Adrenal gland (tissue), 12 donors: ENCODE measurements around the gene ANKRD27. TPM values are rescaled to one million over a fixed set of nuclear protein-coding genes. Genes with fewer than 3 reads are reported as not detected.

Source experiments
- DNase-seq, 7 donors: peaks; one replicate each; pipeline ENCODE4 v3.0.0-alpha.2; 2019 to 2020
- H3K27ac ChIP-seq, 5 donors: fragments of 200-600 bp; sonication (generic) in 4 of 5; 1 replicate in 3 of 5; 2 replicates in 2 of 5; pipeline versions ENCODE4 v1.5.1 to v1.8.0; 2016 to 2020; ENCODE audit warnings: mild to moderate bottlenecking in 1 of 5
- H3K27me3 ChIP-seq: fragments of 200-600 bp; 2 replicates; pipeline ENCODE4 v1.8.0; 2021
- H3K36me3 ChIP-seq, 2 donors: fragments of 200-600 bp; replicated peaks in 1 of 2; 1 replicate in 1 of 2; 2 replicates in 1 of 2; pipeline versions ENCODE4 v1.5.1 to v1.8.0; 2018 to 2022
- H3K4me1 ChIP-seq, 2 donors: fragments of 200-600 bp; replicated peaks in 1 of 2; 1 replicate in 1 of 2; 2 replicates in 1 of 2; pipeline versions ENCODE4 v1.5.1 to v1.8.0; 2018 to 2021
- H3K4me3 ChIP-seq, 4 donors: fragments of 200-600 bp; sonication (generic) in 3 of 4; one replicate each; pipeline ENCODE4 v1.5.1; 2016 to 2018
- H3K9me3 ChIP-seq, 3 donors: fragments of 200-600 bp; sonication (generic) in 1 of 3; replicated peaks in 1 of 3; 1 replicate in 2 of 3; 2 replicates in 1 of 3; pipeline versions ENCODE4 v1.5.1 to v1.8.0; 2016 to 2021
- CTCF ChIP-seq, 6 experiments: fragments of 450-650 bp in 4 of 6; fragments of 200-600 bp in 2 of 6; sonication (generic) in 1 of 6; IDR thresholded peaks; 1 replicate in 5 of 6; 2 replicates in 1 of 6; pipeline versions ENCODE4 v1.5.1 to v1.8.0; 2016 to 2021; ENCODE audit warnings: antibody characterized with exemption in 6 of 6, mild to moderate bottlenecking in 2 of 6, moderate library complexity in 1 of 6
- POLR2A ChIP-seq, 2 donors: fragments of 450-650 bp; IDR thresholded peaks; one replicate each; pipeline ENCODE4 v1.6.1; 2017; ENCODE audit warnings: antibody characterized with exemption in 2 of 2, mild to moderate bottlenecking in 2 of 2, moderate library complexity in 1 of 2
- WGBS, 4 donors: extraction: QIAGEN DNeasy Blood & Tissue Kit in 2 of 4; methylation state at CpG; one replicate each; pipeline versions ENCODE4 v1.1.5 to v1.1.7; 2013 to 2017; 5-methylcytosine and 5-hydroxymethylcytosine counted together
- intact Hi-C, 2 donors: fragments of 100-400 bp; cut with DNase I; formaldehyde crosslinking; loops; one replicate each; pipeline versions ENCODE4 v1.14.1 to v1.15.0; 2022 to 2023
- polyA plus RNA-seq, 3 donors: library from polyadenylated mRNA; stranded (reverse); fragments of 200-250 nt in 2 of 3; fragments of 350-450 nt in 1 of 3; fragmentation: Illumina TruSeq in 1 of 3; extraction: RNeasy Lipid Tissue Mini Kit (QIAGEN cat#74804) in 1 of 3; gene quantifications; one replicate each; pipeline ENCODE4 v1.2.3, GENCODE V29; 2013 to 2014
- total RNA-seq, 9 donors: library from RNA; depleted of rRNA in 4 of 9; stranded (reverse); fragments of >200 nt in 4 of 9; fragments of 120-200 nt in 1 of 9; fragmentation: NEBNext Ultra II Directional in 1 of 9; extraction: Animal tissue kit (Norgen Biotek cat#: 25700) in 1 of 9; gene quantifications; one replicate each; pipeline versions ENCODE4 v1.1.0 to v1.2.4, GENCODE V29; 2013 to 2023
- donor health status: healthy with polysubstance abuse.
- donor health status: Bipolar disorder and iron deficiency.
- donor health status: DM: yes; HTN: yes; CAD: no.
- donor health status: DM: no; HTN: no; CAD: no.
- donor health status: DM: no; HTN: no; CAD: no.
- donor health status: DM: yes; HTN: yes; CAD: no.

The ANKRD27 gene
- total and polyA plus RNA-seq, 12 donors, result 7.2 to 25.3 (median 18.2) TPM

DNA sequence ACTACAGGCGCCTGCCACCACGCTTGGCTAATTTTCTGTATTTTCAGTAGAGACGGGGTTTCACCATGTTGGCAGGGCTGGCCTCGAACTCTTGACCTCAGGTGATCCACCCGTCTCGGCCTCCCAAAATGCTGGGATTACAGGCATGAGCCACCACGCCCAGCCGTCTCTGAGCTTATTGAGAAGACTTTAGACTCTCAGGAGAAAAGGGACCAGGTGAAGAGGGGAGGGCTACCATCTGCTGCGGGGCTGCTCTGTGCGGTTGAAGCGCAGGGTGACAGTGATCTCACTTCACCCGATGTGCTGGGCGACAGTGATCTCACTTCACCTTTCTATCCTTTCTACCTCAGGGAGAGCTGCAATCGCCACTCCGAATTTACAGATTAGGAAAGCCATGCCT, 68.7 kb downstream of the ANKRD27 start:
- intact Hi-C loops, result no loop called here
- peaks cover 0 to 60% of the 10 kb centered on the region in 2 donors for H3K36me3 ChIP-seq
- H3K4me1 ChIP-seq, result no peaks in the 10 kb centered on the region
- no peaks in the 10 kb centered on the region for H3K9me3 ChIP-seq
- WGBS, 4 donors, result 78 to 89% (median 89%) methylated on average over 12 to 15 of the region's 15 CpGs
- no peak for TF ChIP-seq CTCF (IDR thresholded peaks at IDR 0.05)
- no peak for TF ChIP-seq POLR2A (IDR thresholded peaks at IDR 0.05)
- H3K27ac ChIP-seq, result no peak overlapping the region
- DNase-seq, result peak in 1 of 7 donors; percentile 18
- H3K4me3 ChIP-seq, result no peak overlapping the region
- H3K27me3 ChIP-seq, result no peaks in the 10 kb centered on the region

DNA sequence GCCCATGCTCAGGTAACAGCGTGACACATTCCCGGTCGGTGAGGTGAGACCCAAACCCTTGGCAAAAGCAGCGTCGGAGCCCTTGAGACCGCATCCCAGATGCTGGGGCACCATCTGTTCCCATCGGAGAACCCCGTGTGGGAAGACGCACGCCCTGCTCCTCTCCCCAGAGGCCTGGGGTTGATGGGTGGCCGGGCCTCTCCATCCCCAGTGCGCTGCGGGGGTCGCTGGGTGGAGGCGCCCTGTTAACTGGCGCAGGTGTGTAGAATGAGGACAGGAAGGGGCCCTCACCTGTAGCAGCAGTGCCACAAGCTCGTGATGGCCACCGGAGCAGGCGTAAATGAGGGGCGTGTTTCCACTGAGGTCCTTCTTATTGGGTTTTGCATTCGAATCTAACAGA, 69.4 kb downstream of the ANKRD27 start:
- 90 to 97% (median 95%) methylated on average over 19 to 21 of the region's 21 CpGs for WGBS, 4 donors

GRCh38 chr19:32603961-32604360, 71.0 kb downstream of the ANKRD27 start:
- H3K4me1 ChIP-seq, result no peaks in the 10 kb centered on the region
- no peaks in the 10 kb centered on the region for H3K9me3 ChIP-seq
- TF ChIP-seq CTCF (IDR thresholded peaks at IDR 0.05) (no peak), POLR2A (IDR thresholded peaks at IDR 0.05) (no peak)
- intact Hi-C loops, result no loop called here
- H3K36me3 ChIP-seq, result peaks cover 0 to 72% of the 10 kb centered on the region in 2 donors
- H3K27ac ChIP-seq, result no peak overlapping the region
- no peak overlapping the region for H3K4me3 ChIP-seq
- DNase-seq, result no peak
- 92 to 98% (median 96%) methylated on average over 14 of the region's 14 CpGs for WGBS, 4 donors
- no peaks in the 10 kb centered on the region for H3K27me3 ChIP-seq

More for the DNA sequence above, 69.4 kb downstream of the ANKRD27 start:
- intact Hi-C loops, result no loop called here
- Histone ChIP-seq H3K27me3 (no peaks in the 10 kb centered on the region), H3K9me3 (no peaks in the 10 kb centered on the region), H3K36me3 (peaks cover 0 to 67% of the 10 kb centered on the region in 2 donors), H3K27ac (no peak overlapping the region), H3K4me1 (no peaks in the 10 kb centered on the region), H3K4me3 (no peak overlapping the region)
- DNase-seq, result peak in 1 of 7 donors; percentile 39
- TF ChIP-seq POLR2A (IDR thresholded peaks at IDR 0.05), result no peak
- TF ChIP-seq CTCF (IDR thresholded peaks at IDR 0.05), result no peak

DNA sequence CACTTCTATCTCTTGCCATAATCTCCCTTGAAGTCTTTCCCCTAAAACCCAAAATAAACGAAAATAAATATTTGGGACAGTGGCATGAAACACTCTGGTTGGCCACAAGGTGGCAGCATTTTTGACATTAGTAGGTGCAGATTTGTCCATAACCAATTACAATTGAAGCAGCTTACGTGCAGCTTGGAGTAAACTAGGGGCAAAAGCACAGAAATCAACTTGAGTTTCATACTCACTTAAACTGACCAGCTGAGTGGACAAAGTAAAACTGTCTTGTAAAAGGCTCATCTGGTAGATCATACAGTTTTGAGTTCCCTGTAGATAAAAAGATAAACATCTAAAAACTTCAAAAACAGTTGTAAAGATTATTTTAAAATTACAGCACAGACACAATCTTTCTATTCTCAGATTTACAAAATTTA, 75.2 kb downstream of the ANKRD27 start:
- no peaks in the 10 kb centered on the region for H3K4me1 ChIP-seq
- peaks cover 0 to 73% of the 10 kb centered on the region in 2 donors for H3K36me3 ChIP-seq
- TF ChIP-seq POLR2A (IDR thresholded peaks at IDR 0.05), result no peak
- peak; percentile 65 to 91 (median 74) for TF ChIP-seq CTCF (IDR thresholded peaks at IDR 0.05)
- intact Hi-C loops, result no loop called here
- H3K9me3 ChIP-seq, result no peaks in the 10 kb centered on the region
- H3K4me3 ChIP-seq, result no peak overlapping the region
- 8 to 14% (median 11%) methylated on average over 2 of the region's 2 CpGs for WGBS, 4 donors
- H3K27me3 ChIP-seq, result no peaks in the 10 kb centered on the region
- no peak overlapping the region for H3K27ac ChIP-seq
- DNase-seq, result peak in 5 of 7 donors; percentile 21 to 44 (median 27)
